Heart left ventricle (tissue), 13 donors: ENCODE results near the gene SYMPK.

Source experiments
- CTCF ChIP-seq, 12 donors: fragments of 200-600 bp; sonication (generic) in 4 of 12; IDR thresholded peaks; one replicate each; pipeline versions ENCODE4 v1.5.0 to v1.8.0; 2018 to 2022; ENCODE audit warnings: antibody characterized with exemption in 12 of 12, mild to moderate bottlenecking in 5 of 12
- POLR2A ChIP-seq, 2 donors: fragments of 450-650 bp; IDR thresholded peaks; one replicate each; pipeline ENCODE4 v1.6.1; 2017; ENCODE audit warnings: antibody characterized with exemption in 2 of 2, mild to moderate bottlenecking in 2 of 2, moderate library complexity in 2 of 2
- donor health status: ischemic (EF 13 %, LVEDD 7.1; RV severe dilation, severe dysfunction).
- donor health status: DM: no; HTN: yes; CAD: no.
- donor health status: DM: no; HTN: no; CAD: no.
- donor health status: ischemic (EF 25% LVEDD 6.9; RV normal size, moderate dysfunction).
- donor health status: ischemic (EF 25% LVEDD 5.7; RV mildly dilated, moderate dysfunction).
- donor health status: ischemic (EF 35%, LVEDD 5.7; RV mildly dilated, moderate dysfunction).
- donor health status: nonischemic (EF 11% LVEDD 7.7; RV severe dilation, severe dysfunction).
- donor health status: DM: yes; HTN: yes; CAD: no.
- donor health status: PGD.
- donor health status: ischemic (EF 29% LVEDD 5.4; RV normal size, mild dysfunction).
- donor health status: nonischemic (EF 23%, LVEDD 6.1; RV moderate dilation, normal function).

- TF ChIP-seq CTCF (IDR thresholded peaks at IDR 0.05) (no peak), POLR2A (IDR thresholded peaks at IDR 0.05) (no peak)
These were observed 82.3 kb downstream of the SYMPK start for GRCh38 chr19:45780448-45781213.
